CD4-positive, alpha-beta T cell treated with Interleukin-6 for 4 hours (primary cell): ENCODE results near the gene TAOK1.

Experiments
- DNase-seq: peaks from one replicate; pipeline ENCODE4 v3.0.0-alpha.2; 2020; ENCODE audit warnings: mixed read lengths

The TAOK1 gene

GRCh38 chr17:29596811-29597210 lies 206.6 kb downstream of the TAOK1 start:
- no peak for DNase-seq

GRCh38 chr17:29597361-29598172 lies 207.4 kb downstream of the TAOK1 start:
- no peak for DNase-seq
